GM12864 (cell line): ENCODE measurements around the gene PPP1R7.

Source experiments
- DNase-seq: peaks from one replicate; pipeline ENCODE4 v3.0.0-alpha.2; 2011; ENCODE audit warnings: low read depth
- H3K4me3 ChIP-seq: 2 replicates; pipeline ENCODE4 v1.5.1; 2011; ENCODE audit warnings: mild to moderate bottlenecking, low read depth, low read length, control low read depth
- TF ChIP-seq, protein P1 (sequence below): IDR thresholded peaks from 2 replicates; pipeline ENCODE4 v1.5.1; 2011; ENCODE audit warnings: low read depth, mild to moderate bottlenecking, moderate library complexity, low read length, control low read depth, inconsistent platforms; ENCODE audit errors: missing control alignments

Gene PPP1R7

DNA sequence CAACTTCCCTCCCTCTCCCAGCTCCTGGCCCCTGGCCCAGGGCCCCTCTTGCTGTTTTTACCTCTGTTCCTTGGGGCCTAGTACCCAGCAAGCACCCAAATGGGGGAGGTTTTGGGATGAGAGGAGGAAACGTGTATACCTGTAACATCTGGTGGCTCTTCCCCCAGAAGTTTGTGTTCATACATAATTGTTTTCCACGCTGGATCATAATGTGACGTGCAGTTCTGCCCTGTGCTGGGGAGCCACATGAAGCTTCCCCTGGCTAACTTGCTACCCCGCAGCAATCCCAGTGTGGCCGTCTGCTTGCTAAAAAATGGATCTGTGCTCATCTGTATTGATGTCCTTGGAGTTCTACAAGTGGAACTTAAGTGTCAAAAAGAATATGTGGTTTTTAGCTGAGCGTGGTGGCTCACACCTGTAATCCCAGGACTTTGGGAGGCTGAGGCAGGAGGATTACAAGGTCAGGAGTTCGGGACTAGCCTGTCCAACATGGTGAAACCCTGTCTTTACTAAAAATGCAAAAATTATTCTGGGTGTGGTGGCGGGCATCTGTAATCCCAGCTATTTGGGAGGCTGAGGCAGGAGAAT is 74.7 kb downstream of the PPP1R7 start:
- TF ChIP-seq, protein P1, sequence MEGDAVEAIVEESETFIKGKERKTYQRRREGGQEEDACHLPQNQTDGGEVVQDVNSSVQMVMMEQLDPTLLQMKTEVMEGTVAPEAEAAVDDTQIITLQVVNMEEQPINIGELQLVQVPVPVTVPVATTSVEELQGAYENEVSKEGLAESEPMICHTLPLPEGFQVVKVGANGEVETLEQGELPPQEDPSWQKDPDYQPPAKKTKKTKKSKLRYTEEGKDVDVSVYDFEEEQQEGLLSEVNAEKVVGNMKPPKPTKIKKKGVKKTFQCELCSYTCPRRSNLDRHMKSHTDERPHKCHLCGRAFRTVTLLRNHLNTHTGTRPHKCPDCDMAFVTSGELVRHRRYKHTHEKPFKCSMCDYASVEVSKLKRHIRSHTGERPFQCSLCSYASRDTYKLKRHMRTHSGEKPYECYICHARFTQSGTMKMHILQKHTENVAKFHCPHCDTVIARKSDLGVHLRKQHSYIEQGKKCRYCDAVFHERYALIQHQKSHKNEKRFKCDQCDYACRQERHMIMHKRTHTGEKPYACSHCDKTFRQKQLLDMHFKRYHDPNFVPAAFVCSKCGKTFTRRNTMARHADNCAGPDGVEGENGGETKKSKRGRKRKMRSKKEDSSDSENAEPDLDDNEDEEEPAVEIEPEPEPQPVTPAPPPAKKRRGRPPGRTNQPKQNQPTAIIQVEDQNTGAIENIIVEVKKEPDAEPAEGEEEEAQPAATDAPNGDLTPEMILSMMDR, result no peak
- no peak for DNase-seq
- H3K4me3 ChIP-seq, result no peak overlapping the region

DNA sequence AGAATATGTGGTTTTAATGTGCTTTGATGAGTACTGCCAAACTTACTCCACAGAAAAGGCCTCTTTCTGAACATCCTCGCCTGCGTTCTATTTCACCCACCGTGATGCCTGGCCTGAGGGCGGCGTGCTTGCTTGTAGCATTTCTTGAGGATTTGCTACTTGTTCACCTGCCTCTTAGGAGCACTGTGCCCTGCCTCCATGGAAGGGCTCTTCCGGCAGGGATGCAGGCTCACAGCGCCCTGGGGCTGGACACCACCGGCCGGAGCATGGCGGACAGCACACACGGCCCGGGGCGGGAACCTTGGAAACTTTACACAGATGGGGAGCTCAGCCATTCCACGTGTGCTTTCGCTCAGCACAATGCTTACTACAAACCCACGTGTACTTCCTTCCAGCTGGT is 75.3 kb downstream of the PPP1R7 start:
- no peak for DNase-seq
- TF ChIP-seq, protein P1, result no peak
- H3K4me3 ChIP-seq, result no peak overlapping the region

DNA sequence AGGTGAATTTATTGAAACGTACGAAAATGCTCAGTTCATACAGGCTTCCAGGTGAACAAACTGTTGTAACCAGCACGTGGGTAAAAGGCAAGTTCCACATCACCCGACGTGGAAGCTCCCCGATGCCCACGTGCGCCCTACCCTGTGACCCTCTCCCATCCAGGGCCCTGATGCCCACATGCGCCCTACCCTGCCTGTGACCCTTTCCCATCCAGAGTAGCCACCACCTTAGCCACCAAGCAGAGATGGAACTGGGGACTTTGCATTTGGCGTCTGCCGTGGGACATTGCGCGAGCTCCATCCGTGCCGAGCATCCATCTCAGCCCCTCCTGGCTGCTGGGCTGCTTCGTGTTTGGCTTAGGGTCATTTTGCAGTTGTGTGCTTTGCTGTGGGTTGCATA is 75.7 kb downstream of the PPP1R7 start:
- TF ChIP-seq, protein P1, result no peak
- no peak overlapping the region for H3K4me3 ChIP-seq
- DNase-seq, result no peak

DNA sequence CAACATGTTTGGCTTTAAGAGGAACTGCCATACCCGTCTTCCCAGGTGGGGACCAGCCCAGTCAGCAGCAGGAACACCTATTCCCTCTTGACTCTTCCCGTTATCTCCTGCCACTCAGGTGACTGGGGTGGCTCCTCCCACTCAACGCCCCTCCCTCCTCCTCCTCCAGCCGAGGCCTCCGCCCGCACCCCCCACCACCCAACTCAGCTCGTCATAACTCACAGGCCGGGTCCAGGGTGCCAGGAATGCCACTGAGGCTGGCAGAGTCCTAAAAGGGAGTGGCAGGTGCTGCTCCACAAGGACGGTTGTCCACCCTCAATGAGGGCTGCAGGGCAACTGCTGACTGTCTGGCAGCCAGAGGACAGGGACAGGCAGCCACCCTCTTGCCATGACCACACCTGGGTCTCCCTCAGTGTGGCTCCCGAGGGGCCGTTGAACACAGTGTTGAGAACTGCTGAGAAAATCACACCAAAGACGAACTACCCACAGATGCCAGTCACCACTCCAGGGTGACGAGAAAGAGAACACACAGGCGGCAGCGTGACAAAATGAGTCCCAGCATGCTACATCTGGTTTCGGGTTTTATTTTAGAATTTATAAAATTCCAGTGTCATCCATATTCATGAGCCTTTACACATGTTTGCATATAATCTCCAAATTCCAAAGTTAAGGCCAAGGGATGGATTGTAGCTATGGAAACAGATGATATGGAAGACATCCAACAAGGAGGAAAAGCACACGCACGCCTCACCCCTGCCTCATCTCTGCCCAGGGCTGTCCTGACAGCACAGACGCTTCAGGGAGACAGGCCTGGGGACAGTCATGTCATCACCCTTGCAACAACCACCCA is 76.7 kb downstream of the PPP1R7 start:
- DNase-seq, result no peak
- TF ChIP-seq, protein P1, result no peak
- H3K4me3 ChIP-seq, result no peak overlapping the region

DNA sequence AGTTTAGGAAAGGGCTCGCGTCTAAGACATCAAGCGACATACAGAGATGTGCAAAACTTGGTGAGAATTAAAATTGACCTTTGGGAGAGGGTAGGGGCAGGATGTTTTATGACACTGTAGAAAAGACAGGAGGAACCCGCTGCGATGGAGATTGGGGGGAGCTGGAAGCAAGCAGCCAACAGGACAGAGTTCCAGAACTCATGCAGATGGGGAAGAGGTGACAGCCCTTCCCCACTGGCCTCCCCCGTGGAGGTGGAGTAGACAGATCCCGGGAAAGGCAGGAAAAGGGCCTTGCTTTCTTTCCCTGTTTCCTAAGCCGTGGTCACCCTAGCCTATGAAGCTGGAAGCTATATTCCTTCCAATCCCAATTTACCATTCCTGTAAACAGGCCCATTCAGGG is 77.3 kb downstream of the PPP1R7 start:
- DNase-seq, result no peak
- TF ChIP-seq, protein P1, result no peak
- no peak overlapping the region for H3K4me3 ChIP-seq

DNA sequence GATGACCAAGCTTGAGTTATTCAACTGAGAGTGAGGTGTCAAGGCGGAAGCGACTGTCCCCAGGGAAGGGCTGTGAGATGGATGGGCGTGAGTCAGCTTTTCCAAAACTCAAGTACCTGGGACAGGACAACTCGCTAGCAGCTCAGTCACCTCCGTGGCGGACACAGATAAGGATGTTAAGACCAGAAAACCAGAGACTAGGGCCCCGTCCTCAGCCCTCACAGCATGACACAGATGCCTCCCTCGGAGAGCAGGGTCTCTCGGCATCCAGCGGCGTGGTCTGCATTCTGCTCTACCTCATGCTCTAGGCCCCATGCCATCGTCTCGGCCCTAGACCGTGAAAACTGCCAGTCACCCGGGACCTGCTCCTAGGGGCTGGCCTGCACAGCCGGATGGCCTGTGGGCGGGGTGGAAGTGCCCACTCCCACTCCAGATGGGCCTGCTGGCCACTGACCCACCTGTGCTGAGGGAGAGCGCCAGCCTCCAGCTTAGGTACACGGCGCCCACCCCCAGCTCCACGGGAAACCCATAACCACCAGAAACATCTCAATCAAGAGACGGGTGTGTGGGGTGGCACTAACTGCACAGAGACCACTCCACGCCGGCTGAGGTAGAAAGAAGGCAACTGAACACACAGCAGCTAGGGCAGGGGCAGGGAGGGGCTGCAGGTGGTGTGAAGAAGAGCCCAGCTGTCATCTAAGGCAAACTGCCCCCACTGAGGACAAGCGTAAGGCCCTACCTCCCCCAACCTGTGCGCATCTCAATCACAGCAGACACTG is 78.0 kb downstream of the PPP1R7 start:
- no peak for DNase-seq
- TF ChIP-seq, protein P1, result no peak
- H3K4me3 ChIP-seq, result no peak overlapping the region
